Cardiac fibroblast (primary cell): ENCODE data around the gene ZNF653.
"Not testable (repeated sequence)": the region's sequence is repeated elsewhere in the genome, so short reads cannot be mapped to it uniquely, and the experiment has no call there.

Source experiments
- DNase-seq, 2 donors: peaks; one replicate each; pipeline versions ENCODE4 v3.0.0 to v3.0.0-alpha.2; 2010; ENCODE audit warnings: low read depth in 2 of 2
- H3K4me3 ChIP-seq, 2 donors: replicated peaks in 1 of 2; 1 replicate in 1 of 2; 2 replicates in 1 of 2; pipeline ENCODE4 v1.5.1; 2011; ENCODE audit warnings: low read depth in 2 of 2, low read length in 2 of 2, mild to moderate bottlenecking in 2 of 2, moderate library complexity in 1 of 2
- TF ChIP-seq, protein P1 (sequence below): IDR thresholded peaks from one replicate; pipeline ENCODE4 v1.5.1; 2011; ENCODE audit warnings: low read depth, mild to moderate bottlenecking, low read length, inconsistent platforms

ZNF653 gene

DNA sequence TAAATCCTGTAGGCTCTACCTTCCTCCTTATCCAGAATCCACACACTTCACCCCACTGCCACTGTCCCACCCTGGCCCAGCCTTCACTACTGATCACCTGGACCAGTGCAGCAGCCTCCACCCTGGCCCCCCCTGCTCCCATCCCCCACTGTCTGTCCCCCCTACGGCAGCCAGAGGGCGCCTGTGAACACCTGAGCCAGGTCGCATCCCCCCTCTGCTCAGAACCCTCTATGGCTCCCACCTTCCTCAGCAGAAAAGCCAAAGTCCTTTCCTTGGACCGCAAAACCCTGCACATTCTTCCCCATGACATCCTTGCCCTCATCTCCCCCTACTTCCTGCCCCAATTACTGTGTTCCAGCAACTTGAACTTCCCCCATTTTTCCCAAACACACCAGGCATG lies 45.4 kb downstream of the ZNF653 start:
- TF ChIP-seq, protein P1, sequence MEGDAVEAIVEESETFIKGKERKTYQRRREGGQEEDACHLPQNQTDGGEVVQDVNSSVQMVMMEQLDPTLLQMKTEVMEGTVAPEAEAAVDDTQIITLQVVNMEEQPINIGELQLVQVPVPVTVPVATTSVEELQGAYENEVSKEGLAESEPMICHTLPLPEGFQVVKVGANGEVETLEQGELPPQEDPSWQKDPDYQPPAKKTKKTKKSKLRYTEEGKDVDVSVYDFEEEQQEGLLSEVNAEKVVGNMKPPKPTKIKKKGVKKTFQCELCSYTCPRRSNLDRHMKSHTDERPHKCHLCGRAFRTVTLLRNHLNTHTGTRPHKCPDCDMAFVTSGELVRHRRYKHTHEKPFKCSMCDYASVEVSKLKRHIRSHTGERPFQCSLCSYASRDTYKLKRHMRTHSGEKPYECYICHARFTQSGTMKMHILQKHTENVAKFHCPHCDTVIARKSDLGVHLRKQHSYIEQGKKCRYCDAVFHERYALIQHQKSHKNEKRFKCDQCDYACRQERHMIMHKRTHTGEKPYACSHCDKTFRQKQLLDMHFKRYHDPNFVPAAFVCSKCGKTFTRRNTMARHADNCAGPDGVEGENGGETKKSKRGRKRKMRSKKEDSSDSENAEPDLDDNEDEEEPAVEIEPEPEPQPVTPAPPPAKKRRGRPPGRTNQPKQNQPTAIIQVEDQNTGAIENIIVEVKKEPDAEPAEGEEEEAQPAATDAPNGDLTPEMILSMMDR = peak; percentile 32
- no peak overlapping the region for H3K4me3 ChIP-seq
- DNase-seq = no peak

DNA sequence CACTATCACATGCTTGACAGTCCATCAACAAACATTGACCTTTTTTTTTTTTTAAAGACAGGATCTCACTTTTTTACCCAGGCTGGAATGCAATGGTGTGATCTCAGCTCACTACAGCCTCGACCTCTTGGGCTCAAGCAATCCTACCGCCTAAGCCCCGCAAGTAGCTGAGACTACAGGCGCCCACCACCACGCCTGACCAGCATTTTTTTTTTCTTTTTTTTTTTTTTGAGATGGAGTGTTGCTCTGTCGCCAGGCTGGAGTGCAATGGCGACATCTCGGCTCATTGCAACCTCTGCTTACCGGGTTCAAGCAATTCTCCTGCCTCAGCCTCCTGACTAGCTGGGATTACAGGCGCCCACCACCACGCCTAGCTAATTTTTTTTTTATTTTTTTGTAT lies 46.7 kb downstream of the ZNF653 start:
- not testable (repeated sequence) for DNase-seq, H3K4me3 ChIP-seq

DNA sequence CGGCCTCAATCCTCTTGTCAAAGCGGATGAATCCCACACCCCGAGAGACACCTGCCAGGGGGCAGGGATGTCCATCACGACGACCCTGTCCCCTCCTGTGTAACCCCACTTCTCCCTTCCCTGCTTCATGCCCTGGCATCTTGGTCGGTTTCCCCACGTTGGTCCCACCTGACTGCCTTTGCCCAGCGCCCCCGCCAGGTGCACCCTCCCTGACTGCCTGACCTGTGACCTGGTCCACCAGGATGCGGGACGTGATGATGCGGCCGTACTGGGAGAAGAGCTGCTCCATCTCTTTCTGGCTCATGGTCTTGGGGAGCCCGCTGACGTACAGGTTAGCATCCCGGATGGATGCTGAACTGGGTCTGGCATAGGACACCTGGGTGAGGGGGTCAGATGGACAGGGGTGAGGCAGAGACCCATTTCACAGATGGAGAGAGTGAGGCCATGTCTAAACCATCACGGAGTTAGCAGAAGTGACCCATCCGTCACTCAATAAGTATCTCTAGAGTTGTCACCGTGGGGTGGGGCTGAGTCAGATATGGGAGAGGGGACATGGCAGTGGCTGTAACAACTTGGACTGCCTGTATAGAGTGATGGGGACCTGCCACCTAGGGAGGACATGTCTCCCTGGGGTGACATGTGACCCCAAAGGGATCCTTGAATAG lies 47.3 kb downstream of the ZNF653 start:
- H3K4me3 ChIP-seq = no peak overlapping the region
- no peak for DNase-seq
- TF ChIP-seq, protein P1 = no peak

DNA sequence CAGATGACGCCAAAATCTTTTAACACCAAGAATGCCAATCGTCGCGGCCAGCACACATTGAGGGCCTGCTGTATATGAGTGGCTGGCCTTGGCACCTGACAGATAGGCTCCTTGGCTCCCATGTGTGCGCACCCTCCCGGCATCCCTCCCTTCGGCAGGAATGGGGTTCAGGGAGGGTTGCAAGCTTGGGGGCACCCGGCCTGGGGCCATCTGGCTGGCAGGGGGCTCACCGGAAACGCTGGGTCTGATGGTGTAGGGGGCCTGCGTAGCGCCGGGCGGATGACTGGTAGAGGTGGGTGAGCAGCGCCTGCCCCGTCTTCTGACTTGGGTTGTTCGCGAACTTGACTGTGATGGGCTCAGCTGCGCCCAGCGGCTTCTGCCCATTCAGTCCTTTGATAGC lies 47.8 kb downstream of the ZNF653 start:
- no peak overlapping the region for H3K4me3 ChIP-seq
- no peak for DNase-seq
- TF ChIP-seq, protein P1 = no peak

DNA sequence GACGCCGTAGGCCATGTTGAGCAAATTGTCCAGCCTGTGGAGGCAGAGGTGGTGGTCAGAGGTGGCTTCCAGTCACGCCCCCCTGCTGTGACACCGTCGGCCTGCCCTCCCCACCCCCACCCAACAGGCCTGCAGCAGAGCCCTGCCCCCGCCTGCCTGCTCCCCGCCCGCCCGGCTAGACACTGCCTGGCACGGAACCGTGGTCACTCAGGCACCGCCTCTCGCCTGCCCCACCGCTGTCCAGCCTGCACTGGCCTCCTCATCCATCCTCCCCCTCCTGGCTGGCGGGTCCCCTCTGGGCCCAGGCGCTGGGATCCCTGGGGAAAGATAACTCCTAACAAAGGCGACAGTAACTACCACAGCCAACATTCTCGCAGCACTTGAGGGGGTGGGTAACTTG lies 48.5 kb downstream of the ZNF653 start:
- H3K4me3 ChIP-seq = no peak overlapping the region
- TF ChIP-seq, protein P1 = no peak
- no peak for DNase-seq

DNA sequence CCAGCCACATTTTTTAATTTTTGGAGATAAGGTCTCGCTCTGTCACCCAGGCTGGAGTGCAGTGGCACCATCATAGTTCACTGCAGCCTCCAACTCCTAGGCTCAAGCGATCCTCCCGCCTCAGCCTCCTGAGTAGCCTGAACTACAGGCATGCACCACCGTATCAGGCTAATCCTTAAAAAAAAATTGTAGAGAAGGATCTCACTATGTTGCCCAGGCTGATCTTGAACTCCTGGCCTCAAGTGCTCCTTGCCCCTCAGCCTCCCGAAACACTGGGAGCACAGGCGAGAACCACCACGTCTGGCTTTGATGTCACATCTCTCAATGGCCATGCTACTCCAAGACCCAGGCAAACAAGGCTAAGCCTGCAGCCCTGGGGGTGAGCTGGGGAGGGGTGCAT lies 49.0 kb downstream of the ZNF653 start:
- no peak for DNase-seq
- no peak overlapping the region for H3K4me3 ChIP-seq
- TF ChIP-seq, protein P1 = no peak

DNA sequence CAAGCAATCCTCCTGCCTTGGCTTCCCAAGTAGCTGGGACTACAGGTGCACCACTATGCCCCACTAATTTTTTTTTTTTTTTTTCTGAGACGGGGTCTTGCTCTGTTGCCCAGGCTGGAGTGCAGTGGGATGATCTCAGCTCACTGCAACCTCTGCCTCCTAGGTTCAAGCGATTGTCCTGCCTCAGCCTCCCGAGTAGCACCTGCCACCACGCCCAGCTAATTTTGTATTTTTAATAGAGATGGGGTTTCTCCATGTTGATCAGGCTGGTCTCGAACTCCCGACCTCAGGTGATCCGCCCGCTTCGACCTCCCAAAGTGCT lies 50.4 kb downstream of the ZNF653 start:
- DNase-seq, H3K4me3 ChIP-seq: not testable (repeated sequence)
